ENCODE results near the gene COX4I1.
"Not testable (repeated sequence)": the region's sequence is repeated elsewhere in the genome, so short reads cannot be mapped to it uniquely, and the experiment has no call there.

Gene COX4I1

DNA sequence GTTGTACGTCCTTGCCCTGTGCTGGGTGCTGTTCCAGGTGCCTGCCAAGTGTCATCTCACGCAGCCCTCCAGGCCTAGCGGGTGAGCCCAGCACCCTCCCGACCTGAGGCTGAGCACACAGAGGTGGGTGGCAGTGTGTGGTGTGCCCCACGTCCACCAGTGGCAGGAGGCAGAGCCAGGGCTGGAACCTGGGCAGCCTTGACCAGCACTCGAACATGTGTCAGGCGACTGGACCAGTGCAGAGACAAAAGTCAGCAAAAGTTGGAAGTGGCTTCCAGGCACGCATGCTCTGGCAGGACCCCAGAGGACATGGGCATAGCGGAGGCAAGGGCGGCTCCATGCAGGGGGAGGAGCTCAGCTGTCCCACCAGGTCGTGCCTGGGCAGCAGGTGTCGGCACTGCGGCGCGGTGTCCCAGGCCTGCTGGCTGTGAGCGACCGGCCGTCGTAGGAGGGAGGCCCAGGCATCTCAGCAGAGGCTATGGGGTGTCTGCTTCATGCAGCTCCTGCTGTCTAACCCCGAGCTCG lies 35.8 kb downstream of the COX4I1 start:
- Mint-ChIP-seq H3K27ac (no peak overlapping the region), H3K9me3 (peaks cover 2% of the 10 kb centered on the region)

DNA sequence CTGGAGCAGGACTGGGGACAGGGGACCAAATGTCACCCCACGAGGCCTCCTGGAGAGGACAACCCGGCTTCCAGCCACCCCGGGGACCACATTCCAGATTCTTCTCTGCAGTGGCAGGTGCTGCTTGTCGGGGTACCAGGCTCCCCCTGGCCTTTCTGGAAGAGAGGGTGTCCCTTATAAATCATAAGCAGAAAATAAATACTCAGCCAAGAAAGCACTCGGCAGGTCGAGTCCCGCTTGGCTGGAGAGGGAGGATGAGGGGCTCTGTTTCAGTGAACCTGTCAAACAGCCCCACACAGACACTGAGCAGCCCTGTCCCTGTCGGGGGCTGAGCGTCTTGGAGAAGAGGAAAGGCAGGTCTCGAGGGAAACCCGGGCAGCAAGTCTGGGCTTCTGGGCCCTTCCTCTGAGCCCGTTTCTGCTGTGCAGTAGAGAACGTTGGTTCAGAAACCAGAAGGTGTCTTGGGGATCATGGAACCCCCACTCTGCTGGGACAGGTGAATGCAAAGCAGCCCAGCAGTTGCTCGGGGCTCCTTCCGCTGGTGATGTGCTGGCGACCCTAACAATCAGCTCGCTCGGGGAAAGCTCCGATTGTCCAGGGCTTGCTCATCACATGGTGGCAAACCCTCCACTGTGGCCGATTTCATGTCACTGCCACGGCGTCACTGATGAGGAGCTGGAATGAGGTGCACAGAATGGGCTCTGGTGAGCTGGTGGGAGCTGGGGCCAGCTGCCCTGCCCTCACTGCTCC lies 36.6 kb downstream of the COX4I1 start:
- Mint-ChIP-seq H3K4me1 (no peaks in the 10 kb centered on the region), H3K9me3 (peaks cover 2% of the 10 kb centered on the region), H3K4me3 (no peak overlapping the region), H3K27ac (no peak overlapping the region), H3K36me3 (no peaks in the 10 kb centered on the region)
- ATAC-seq (no peak), DNase-seq (ENCODE audit: low spot score in 2 of 2) (no peak)

More for the DNA sequence above, 35.8 kb downstream of the COX4I1 start:
- Mint-ChIP-seq H3K36me3 (no peaks in the 10 kb centered on the region), H3K4me3 (no peak overlapping the region), H3K4me1 (no peaks in the 10 kb centered on the region)
- DNase-seq (ENCODE audit: low spot score in 2 of 2) (no peak), ATAC-seq (no peak)

DNA sequence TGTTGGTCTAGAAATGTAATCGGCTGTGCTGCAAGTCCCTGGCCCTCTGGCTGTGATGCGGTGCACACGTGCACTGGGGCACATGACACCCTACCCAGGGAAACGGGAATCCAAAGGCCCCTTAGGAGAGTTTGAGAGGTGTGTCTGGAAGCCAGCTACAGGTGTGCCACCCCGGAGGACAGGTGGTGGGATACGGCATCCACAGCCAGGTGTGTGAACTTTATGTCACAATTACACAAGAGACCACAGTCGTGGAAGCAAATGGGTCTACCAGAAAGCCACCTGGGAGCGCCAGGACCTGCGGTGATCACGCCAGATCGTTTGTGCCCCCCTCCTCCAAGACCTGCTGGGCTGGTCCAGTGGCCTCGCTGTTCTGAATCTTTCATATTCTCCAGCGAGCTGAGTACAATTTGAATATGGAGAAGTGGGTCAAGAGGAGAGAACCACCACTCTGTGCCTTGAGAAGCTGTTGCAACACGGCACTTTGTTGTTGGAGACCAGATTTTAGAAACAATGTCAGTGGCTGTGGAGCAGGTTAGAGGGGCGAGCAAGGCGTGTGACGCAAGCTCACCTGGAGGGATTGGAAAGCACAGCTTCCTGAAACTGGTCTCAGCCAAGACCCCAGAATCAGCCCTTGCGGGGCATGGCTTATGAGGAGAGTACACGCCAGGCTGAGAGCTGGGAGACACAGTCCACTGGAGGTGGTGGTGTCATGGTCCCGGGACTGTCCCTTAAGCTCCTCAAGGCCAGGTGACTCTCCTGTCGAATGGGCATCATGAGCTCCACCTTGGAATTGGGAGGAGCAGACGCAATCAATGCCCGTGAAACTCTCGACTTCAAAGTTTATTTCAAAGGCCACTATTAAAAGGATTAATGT lies 37.4 kb downstream of the COX4I1 start:
- no peak overlapping the region for H3K27ac Mint-ChIP-seq
- DNase-seq (ENCODE audit: low spot score in 2 of 2) (no peak), ATAC-seq (no peak)
- H3K9me3 Mint-ChIP-seq = peaks cover 2% of the 10 kb centered on the region
- no peaks in the 10 kb centered on the region for H3K36me3 Mint-ChIP-seq
- H3K4me1 Mint-ChIP-seq = no peaks in the 10 kb centered on the region
- H3K4me3 Mint-ChIP-seq = no peak overlapping the region

- H3K36me3 Mint-ChIP-seq; H3K27ac Mint-ChIP-seq; H3K4me1 Mint-ChIP-seq; DNase-seq (ENCODE audit: low spot score in 2 of 2); H3K4me3 Mint-ChIP-seq; H3K9me3 Mint-ChIP-seq; ATAC-seq: not testable (repeated sequence)
Measured at GRCh38 chr16:85837654-85838053, 38.2 kb downstream of the COX4I1 start.

- Mint-ChIP-seq H3K36me3 (no peaks in the 10 kb centered on the region), H3K4me1 (no peaks in the 10 kb centered on the region), H3K27ac (no peak overlapping the region), H3K4me3 (no peak overlapping the region), H3K9me3 (peaks cover 2% of the 10 kb centered on the region)
- ATAC-seq = no peak
- DNase-seq (ENCODE audit: low spot score in 2 of 2) = no peak
Measured at GRCh38 chr16:85838381-85838780, 38.9 kb downstream of the COX4I1 start.

DNA sequence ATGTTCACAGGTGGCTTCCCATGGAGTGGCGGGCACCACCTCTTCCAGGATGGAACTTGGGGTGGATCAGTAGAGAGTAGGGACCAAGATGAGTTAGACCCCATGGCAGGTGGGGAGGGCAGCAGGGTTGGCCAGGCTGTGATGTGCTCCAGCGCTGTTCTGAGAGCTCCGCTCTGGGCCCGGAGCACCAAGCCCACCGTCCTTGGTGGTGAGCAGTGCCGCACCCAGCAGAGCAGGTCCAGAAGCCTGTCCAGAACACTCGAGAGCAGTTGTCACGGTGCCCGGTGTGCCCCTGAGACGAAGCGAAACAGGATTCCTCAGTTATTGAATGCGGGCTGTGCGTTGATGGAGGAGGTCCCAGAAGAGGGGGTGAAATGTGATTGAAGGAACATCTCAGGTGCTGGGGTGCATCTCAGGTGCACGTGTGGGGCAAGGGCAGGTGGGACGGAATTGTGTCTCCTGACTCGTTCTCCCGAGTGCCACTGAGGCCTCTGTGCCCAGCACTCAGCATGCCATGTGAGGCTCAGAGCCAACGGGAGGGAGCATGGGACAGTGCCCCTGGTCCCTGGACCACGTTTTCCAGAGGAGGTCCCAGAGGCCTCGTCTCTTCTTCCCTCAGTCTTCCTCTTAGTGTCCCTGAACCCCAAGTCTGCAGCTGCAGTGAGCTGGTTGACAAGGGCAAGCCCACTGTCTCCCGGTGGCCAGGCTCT lies 39.5 kb downstream of the COX4I1 start:
- H3K9me3 Mint-ChIP-seq = no peaks in the 10 kb centered on the region
- H3K4me3 Mint-ChIP-seq = no peak overlapping the region
- no peaks in the 10 kb centered on the region for H3K4me1 Mint-ChIP-seq
- DNase-seq (ENCODE audit: low spot score in 2 of 2) (no peak), ATAC-seq (no peak)
- no peaks in the 10 kb centered on the region for H3K36me3 Mint-ChIP-seq
- H3K27ac Mint-ChIP-seq = no peak overlapping the region

- H3K9me3 Mint-ChIP-seq = no peaks in the 10 kb centered on the region
- DNase-seq (ENCODE audit: low spot score in 2 of 2) = no peak
- no peak overlapping the region for H3K4me3 Mint-ChIP-seq
- peaks cover 4% of the 10 kb centered on the region for H3K4me1 Mint-ChIP-seq
- ATAC-seq = no peak
- no peaks in the 10 kb centered on the region for H3K36me3 Mint-ChIP-seq
- no peak overlapping the region for H3K27ac Mint-ChIP-seq
Measured at GRCh38 chr16:85839681-85840240, 40.3 kb downstream of the COX4I1 start.

GRCh38 chr16:85840395-85840794 lies 40.9 kb downstream of the COX4I1 start:
- ATAC-seq = no peak
- H3K4me3 Mint-ChIP-seq = no peak overlapping the region
- no peak for DNase-seq (ENCODE audit: low spot score in 2 of 2)
- H3K36me3 Mint-ChIP-seq = no peaks in the 10 kb centered on the region
- H3K27ac Mint-ChIP-seq = no peak overlapping the region
- H3K9me3 Mint-ChIP-seq = no peaks in the 10 kb centered on the region
- H3K4me1 Mint-ChIP-seq = peaks cover 8% of the 10 kb centered on the region

- Mint-ChIP-seq H3K27ac (no peak overlapping the region), H3K9me3 (no peaks in the 10 kb centered on the region), H3K36me3 (no peaks in the 10 kb centered on the region), H3K4me1 (peaks cover 8% of the 10 kb centered on the region), H3K4me3 (no peak overlapping the region)
- ATAC-seq (no peak), DNase-seq (ENCODE audit: low spot score in 2 of 2) (no peak)
Measured at GRCh38 chr16:85840801-85841200, 41.3 kb downstream of the COX4I1 start.

DNA sequence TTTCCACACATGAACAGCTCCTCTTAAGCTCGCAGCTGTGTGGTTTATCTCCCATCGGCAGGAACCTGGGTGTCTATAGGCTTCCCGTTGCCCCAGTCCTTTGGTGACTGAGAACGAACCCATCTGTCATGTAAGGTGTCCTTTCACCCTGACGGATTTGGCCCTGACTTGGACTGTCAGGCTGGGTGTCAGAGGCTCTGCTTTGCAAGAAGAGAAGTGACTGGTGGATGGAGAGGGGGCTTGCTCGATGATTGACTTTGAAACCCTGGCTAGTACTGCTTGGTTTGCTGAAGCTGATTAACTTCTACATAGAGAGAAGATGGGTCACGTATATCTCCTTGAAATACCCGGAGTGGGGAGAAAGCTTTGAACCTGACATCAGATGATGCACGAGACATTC lies 42.9 kb downstream of the COX4I1 start:
- no peak overlapping the region for H3K27ac Mint-ChIP-seq
- no peak for ATAC-seq
- H3K9me3 Mint-ChIP-seq = no peaks in the 10 kb centered on the region
- H3K4me3 Mint-ChIP-seq = no peak overlapping the region
- DNase-seq (ENCODE audit: low spot score in 2 of 2) = no peak
- H3K36me3 Mint-ChIP-seq = no peaks in the 10 kb centered on the region
- H3K4me1 Mint-ChIP-seq = peaks cover 17% of the 10 kb centered on the region

- Mint-ChIP-seq H3K9me3 (no peaks in the 10 kb centered on the region), H3K36me3 (no peaks in the 10 kb centered on the region), H3K27ac (no peak overlapping the region), H3K4me1 (peaks cover 21% of the 10 kb centered on the region), H3K4me3 (no peak overlapping the region)
- no peak for ATAC-seq
- DNase-seq (ENCODE audit: low spot score in 2 of 2) = no peak
Measured at GRCh38 chr16:85842848-85843247, 43.4 kb downstream of the COX4I1 start.

GRCh38 chr16:85843471-85844168 lies 44.1 kb downstream of the COX4I1 start:
- Mint-ChIP-seq H3K9me3 (no peaks in the 10 kb centered on the region), H3K36me3 (no peaks in the 10 kb centered on the region), H3K4me3 (no peak overlapping the region), H3K4me1 (peaks cover 26% of the 10 kb centered on the region), H3K27ac (no peak overlapping the region)
- ATAC-seq (no peak), DNase-seq (ENCODE audit: low spot score in 2 of 2) (no peak)

GRCh38 chr16:85844169-85844481 lies 44.6 kb downstream of the COX4I1 start:
- Mint-ChIP-seq H3K4me3 (no peak overlapping the region), H3K27ac (no peak overlapping the region), H3K4me1 (peaks cover 26% of the 10 kb centered on the region), H3K9me3 (no peaks in the 10 kb centered on the region), H3K36me3 (no peaks in the 10 kb centered on the region)
- DNase-seq (ENCODE audit: low spot score in 2 of 2) (no peak), ATAC-seq (no peak)

GRCh38 chr16:85844786-85845185 lies 45.3 kb downstream of the COX4I1 start:
- Mint-ChIP-seq H3K4me1 (peaks cover 26% of the 10 kb centered on the region), H3K9me3 (no peaks in the 10 kb centered on the region), H3K36me3 (no peaks in the 10 kb centered on the region), H3K27ac (no peak overlapping the region), H3K4me3 (no peak overlapping the region)
- ATAC-seq = no peak
- DNase-seq (ENCODE audit: low spot score in 2 of 2) = no peak

DNA sequence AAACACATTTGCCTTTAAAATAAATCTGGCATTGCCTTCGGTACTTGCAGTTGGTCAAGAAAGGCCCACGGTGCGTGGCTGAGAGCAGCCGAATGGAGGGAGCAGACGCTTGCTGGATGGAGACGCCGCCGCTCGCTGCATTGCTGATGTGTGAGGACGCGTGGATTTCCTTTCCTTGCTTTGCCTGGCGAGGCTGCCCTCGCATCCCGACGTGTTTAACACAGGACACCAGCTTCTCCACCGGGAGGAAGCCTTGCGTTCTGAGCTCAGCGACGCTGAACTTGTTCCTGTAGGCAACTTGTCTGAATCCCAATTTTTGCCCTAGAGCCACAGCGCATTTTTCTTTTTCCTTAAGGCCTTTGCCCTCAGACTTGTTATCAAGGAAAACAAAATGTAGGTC lies 45.8 kb downstream of the COX4I1 start:
- ATAC-seq (no peak), DNase-seq (ENCODE audit: low spot score in 2 of 2) (no peak)
- Mint-ChIP-seq H3K9me3 (no peaks in the 10 kb centered on the region), H3K36me3 (no peaks in the 10 kb centered on the region), H3K4me3 (no peak overlapping the region), H3K4me1 (peaks cover 26% of the 10 kb centered on the region), H3K27ac (no peak overlapping the region)

Measured in stimulated activated effector memory CD8-positive, alpha-beta T cell treated with anti-CD3 and anti-CD28 coated beads, Interleukin-12 subunit alpha, Interleukin-12 subunit beta, amount 100 ng/mL, for 72 hours (primary cell).